HepG2 (cell line): ENCODE measurements around the gene LRRC27. TPM values are rescaled to one million over a fixed set of nuclear protein-coding genes. Genes with fewer than 3 reads are reported as not detected.

Experiments
- ATAC-seq: fragments of 200-7000 bp; cut with Tn5 transposase; 3 replicates; pipeline ENCODE4 v1.9.1; 2020; ENCODE audit warnings: mild to moderate bottlenecking, moderate library complexity
- BruUV-seq: library from RNA; stranded (reverse); fragments of 400-500 nt; replicated peaks from 2 replicates; lab custom pipeline; 2021; lab: Mats Ljungman, UMichigan
- CTCF ChIA-PET: fragments of 300-600 bp; formaldehyde crosslinking; extraction: SDS; loops from one replicate; lab custom pipeline; 2021; ENCODE audit warnings: low total read pairs, inconsistent platforms, low intra/inter-chr PET ratio; lab: Yijun Ruan, JAX
- POLR2A ChIA-PET: fragments of 350-600 bp; sonication (Branson Sonifier 250); formaldehyde crosslinking; loops from one replicate; lab custom pipeline; 2020; ENCODE audit warnings: antibody characterized with exemption, inconsistent platforms; lab: Yijun Ruan, JAX
- DNase-seq: peaks from one replicate; pipeline ENCODE4 v3.0.0-alpha.2; 2015; ENCODE audit warnings: low spot score
- FAIRE-seq: peaks from 3 replicates; lab custom pipeline; 2011; peaks lifted over from hg19 to GRCh38; lab: Jason Lieb, UNC
- H2AFZ ChIP-seq: one replicate; pipeline ENCODE4 v1.6.1; 2011; ENCODE audit warnings: low read length, inconsistent platforms
- H3K27ac ChIP-seq: fragments of 300-600 bp; 3 replicates; pipeline ENCODE4 v1.8.0; 2011; ENCODE audit warnings: mixed run types, mild to moderate bottlenecking, mixed read lengths, low read length, inconsistent platforms; ENCODE audit not compliant: insufficient read depth; ENCODE audit errors: extremely low read length
- H3K27me3 ChIP-seq, 2 experiments: fragments of 200-600 bp in 1 of 2; 2 replicates in 1 of 2; 3 replicates in 1 of 2; pipeline versions ENCODE4 v1.6.0 to v1.8.0; 2011; ENCODE audit warnings: low read length in 2 of 2, mild to moderate bottlenecking in 2 of 2, moderate library complexity in 2 of 2, inconsistent platforms in 1 of 2; ENCODE audit not compliant: insufficient read depth in 2 of 2, control insufficient read depth in 1 of 2
- H3K36me3 ChIP-seq, 2 experiments: fragments of 200-600 bp in 1 of 2; replicated peaks in 1 of 2; 2 replicates in 1 of 2; 3 replicates in 1 of 2; pipeline versions ENCODE4 v1.5.1 to v1.8.0; 2011; ENCODE audit warnings: low read length in 2 of 2, inconsistent platforms in 1 of 2; ENCODE audit not compliant: insufficient read depth in 2 of 2, control insufficient read depth in 1 of 2
- H3K4me1 ChIP-seq: 2 replicates; pipeline ENCODE4 v1.5.1; 2012; ENCODE audit warnings: low read length, inconsistent platforms; ENCODE audit not compliant: insufficient read depth
- H3K4me2 ChIP-seq: 2 replicates; pipeline ENCODE4 v1.6.0; 2011; ENCODE audit warnings: low read depth, low read length, inconsistent platforms
- H3K4me3 ChIP-seq, 3 experiments: fragments of 200-600 bp in 1 of 3; sonication (generic), shearing (Covaris generic) in 1 of 3; replicated peaks in 1 of 3; 2 replicates each; pipeline ENCODE4 v1.5.1; 2011 to 2016; ENCODE audit warnings: low read length in 3 of 3, inconsistent platforms in 2 of 3, low read depth in 2 of 3, mild to moderate bottlenecking in 2 of 3, control low read depth in 1 of 3, mixed read lengths in 1 of 3; ENCODE audit not compliant: insufficient read depth in 1 of 3
- H3K79me2 ChIP-seq: one replicate; pipeline ENCODE4 v1.6.1; 2011; ENCODE audit warnings: low read length, inconsistent platforms; ENCODE audit not compliant: insufficient read depth
- H3K9ac ChIP-seq: 2 replicates; pipeline ENCODE4 v1.6.0; 2011; ENCODE audit warnings: mild to moderate bottlenecking, low read depth, low read length, inconsistent platforms; ENCODE audit not compliant: insufficient read depth
- H3K9me3 ChIP-seq: 2 replicates; pipeline ENCODE4 v1.5.1; 2012; ENCODE audit warnings: mild to moderate bottlenecking, low read length
- H4K20me1 ChIP-seq: 2 replicates; pipeline ENCODE4 v1.6.0; 2011; ENCODE audit warnings: inconsistent platforms, mild to moderate bottlenecking, low read length, moderate library complexity; ENCODE audit not compliant: insufficient read depth
- ERF ChIP-seq: IDR thresholded peaks from 2 replicates; pipeline ENCODE4 v1.6.1; 2018; ENCODE audit warnings: missing biosample characterization, missing genetic modification reagents
- FOSL1 ChIP-seq: sonication (generic); formaldehyde crosslinking; IDR thresholded peaks from 2 replicates; pipeline ENCODE4 v1.9.0; 2021; ENCODE audit warnings: missing genetic modification reagents, borderline replicate concordance
- NCOR1 ChIP-seq: fragments of 200-600 bp; sonication (generic); IDR thresholded peaks from 2 replicates; pipeline ENCODE4 v1.7.0; 2017; ENCODE audit warnings: antibody characterized with exemption, low read length, borderline replicate concordance
- PHF21A ChIP-seq: sonication (generic); formaldehyde crosslinking; IDR thresholded peaks from 2 replicates; pipeline ENCODE4 v1.5.0; 2020; ENCODE audit warnings: mild to moderate bottlenecking, missing genetic modification reagents
- SMARCE1 ChIP-seq: fragments of 450-650 bp; IDR thresholded peaks from 2 replicates; pipeline ENCODE4 v1.6.1; 2017; ENCODE audit warnings: borderline replicate concordance
- SNRNP70 ChIP-seq: fragments of 200-400 bp; formaldehyde crosslinking; IDR thresholded peaks from 2 replicates; pipeline ENCODE4 v1.6.1; 2017; ENCODE audit warnings: mild to moderate bottlenecking, low read depth, low read length, moderate library complexity
- ZFP36 ChIP-seq: fragments of 150-350 bp; IDR thresholded peaks from 2 replicates; pipeline ENCODE4 v1.6.1; 2018; ENCODE audit warnings: borderline replicate concordance, low read length, low read depth; ENCODE audit not compliant: partially characterized antibody
- ZFY ChIP-seq: sonication (generic); formaldehyde crosslinking; IDR thresholded peaks from 2 replicates; pipeline ENCODE4 v1.4.0; 2020; ENCODE audit warnings: missing genetic modification reagents
- ZMYM3 ChIP-seq: sonication (generic); formaldehyde crosslinking; IDR thresholded peaks from 2 replicates; pipeline ENCODE4 v1.5.1; 2020; ENCODE audit warnings: mild to moderate bottlenecking, missing genetic modification reagents
- ZNF30 ChIP-seq: sonication (generic); formaldehyde crosslinking; IDR thresholded peaks from 2 replicates; pipeline ENCODE4 v1.5.0; 2020; ENCODE audit warnings: mild to moderate bottlenecking, missing genetic modification reagents
- ZNF33B ChIP-seq: sonication (generic); formaldehyde crosslinking; IDR thresholded peaks from 2 replicates; pipeline ENCODE4 v1.5.1; 2020; ENCODE audit warnings: mild to moderate bottlenecking, missing genetic modification reagents
- ZNF567 ChIP-seq: sonication (generic); formaldehyde crosslinking; IDR thresholded peaks from 2 replicates; pipeline ENCODE4 v1.8.1; 2023; ENCODE audit warnings: mild to moderate bottlenecking, missing genetic modification reagents, borderline replicate concordance
- ZNF614 ChIP-seq: IDR thresholded peaks from 2 replicates; pipeline ENCODE4 v1.6.1; 2018; ENCODE audit warnings: missing biosample characterization, missing genetic modification reagents, inconsistent platforms, borderline replicate concordance
- ZNF7 ChIP-seq: IDR thresholded peaks from 2 replicates; pipeline ENCODE4 v1.6.1; 2016; ENCODE audit warnings: missing biosample characterization, missing genetic modification reagents
- ZSCAN22 ChIP-seq: sonication (generic); formaldehyde crosslinking; IDR thresholded peaks from 2 replicates; pipeline ENCODE4 v1.4.0; 2020; ENCODE audit warnings: mild to moderate bottlenecking, missing genetic modification reagents
- ZSCAN31 ChIP-seq: sonication (generic); formaldehyde crosslinking; IDR thresholded peaks from 2 replicates; pipeline ENCODE4 v1.5.0; 2020; ENCODE audit warnings: low read depth, mild to moderate bottlenecking, missing genetic modification reagents
- WGBS: methylation state at CpG from one replicate; pipeline ENCODE4 v1.1.6; 2017; ENCODE audit warnings: low lambda C conversion rate; 5-methylcytosine and 5-hydroxymethylcytosine counted together
- in situ Hi-C: cut with HindIII; loops from 2 replicates; pipeline ENCODE4 v1.10.0; 2017; ENCODE audit warnings: low pct_unique_long_range_greater_than_20kb; ENCODE audit not compliant: extremely low pct_ligation_motif_present
- intact Hi-C: fragments of 100-400 bp; cut with micrococcal nuclease; formaldehyde crosslinking; loops from one replicate; pipeline ENCODE4 v1.10.0; 2022; ENCODE audit not compliant: unreplicated experiment
- polyA plus RNA-seq, 8 experiments: library from polyadenylated mRNA; depleted of rRNA in 3 of 8; stranded (reverse) in 7 of 8; unstranded in 1 of 8; fragments of >200 nt; fragmentation: Illumina TruSeq in 4 of 8; extraction: Trizol in 4 of 8; gene quantifications; 2 replicates each; pipeline versions ENCODE4 v1.2.1 to v1.2.3, GENCODE V29; 2011 to 2016; ENCODE audit warnings: low read depth in 4 of 8, missing spikeins in 1 of 8, mixed read lengths in 1 of 8; ENCODE audit not compliant: insufficient read depth in 1 of 8
- total RNA-seq, 5 experiments: library from RNA; depleted of rRNA; stranded (reverse); fragments of >200 nt; fragmentation: Illumina TruSeq; extraction: Trizol; gene quantifications; 2 replicates each; pipeline ENCODE4 v1.2.3, GENCODE V29; 2016; ENCODE audit warnings: low read depth in 1 of 5
- TF ChIP-seq, protein P1 (sequence below): sonication (generic); formaldehyde crosslinking; IDR thresholded peaks from 2 replicates; pipeline ENCODE4 v1.5.0; 2020; ENCODE audit warnings: missing genetic modification reagents
- TF ChIP-seq, protein P2 (sequence below): sonication (generic); formaldehyde crosslinking; IDR thresholded peaks from 2 replicates; pipeline ENCODE4 v1.4.0; 2020; ENCODE audit warnings: missing genetic modification reagents; ENCODE audit errors: not compliant biosample characterization

The LRRC27 gene
- total and polyA plus RNA-seq, 2 of the 13 experiments (the other 11 are each of a cell fraction or from before 2014, with no cell fraction given): 4.2 to 4.6 TPM

DNA sequence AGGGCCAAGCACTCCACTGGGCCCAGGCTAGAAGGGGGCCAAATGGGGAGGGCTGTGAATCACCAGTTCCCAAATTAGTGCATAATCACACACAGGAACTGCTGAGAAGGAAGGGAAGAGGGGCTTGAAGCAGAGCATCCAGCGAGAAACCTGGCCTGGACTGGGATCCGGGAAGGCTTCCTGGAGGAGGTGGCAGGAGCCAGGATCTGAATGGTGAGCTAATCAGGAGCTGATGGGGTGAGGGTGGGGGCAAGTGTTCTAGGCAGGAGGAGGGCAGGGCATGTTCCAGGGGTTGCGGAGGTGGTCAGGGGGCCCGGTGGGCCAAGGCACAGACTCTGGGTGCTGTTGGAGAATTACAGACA lies 77.7 kb downstream of the LRRC27 start:
- ChIA-PET POLR2A (no interaction called here), CTCF (no interaction called here)
- no peak for FAIRE-seq
- no peak overlapping the region for H3K4me2 ChIP-seq
- H3K4me3 ChIP-seq: no peak overlapping the region
- TF ChIP-seq ZFP36 (peak; percentile 79), ZMYM3 (CRISPR knock-in tag) (peak; percentile 37; the same call in 1 of the 2 replicates), ZSCAN31 (no peak)
- H3K27me3 ChIP-seq: no peaks in the 10 kb centered on the region; a peak in 1 of 5 replicates
- H3K79me2 ChIP-seq: no peaks in the 10 kb centered on the region
- intact Hi-C loops: no loop called here
- H3K27ac ChIP-seq: no peak overlapping the region
- no peak overlapping the region for H2AFZ ChIP-seq
- no peaks in the 10 kb centered on the region for H3K9me3 ChIP-seq
- no TSS peak for BruUV-seq
- peaks cover 46% of the 10 kb centered on the region for H3K4me1 ChIP-seq
- H3K36me3 ChIP-seq: no peaks in the 10 kb centered on the region
- no peaks in the 10 kb centered on the region for H4K20me1 ChIP-seq
- no peak for ATAC-seq
- in situ Hi-C loops: no loop called here
- WGBS: 95% methylated on average over 4 of the region's 4 CpGs
- DNase-seq: no peak
- no peak overlapping the region for H3K9ac ChIP-seq

GRCh38 chr10:132410056-132410778 lies 78.2 kb downstream of the LRRC27 start:
- Histone ChIP-seq H3K27ac (no peak overlapping the region), H3K79me2 (no peaks in the 10 kb centered on the region), H3K27me3 (no peaks in the 10 kb centered on the region; a peak in 1 of 5 replicates), H4K20me1 (no peaks in the 10 kb centered on the region), H3K4me2 (no peak overlapping the region), H3K4me1 (peaks cover 46% of the 10 kb centered on the region), H3K9ac (no peak overlapping the region), H3K9me3 (no peaks in the 10 kb centered on the region), H2AFZ (no peak overlapping the region), H3K36me3 (no peaks in the 10 kb centered on the region), H3K4me3 (no peak overlapping the region)
- in situ Hi-C loops: no loop called here
- POLR2A ChIA-PET: interaction anchor here (1.4 kb wide), 1 partner anchor 8 kb away, joined by 3 read pairs; no protein-coding TSS in a partner anchor
- TF ChIP-seq SNRNP70 (no peak), PHF21A (CRISPR knock-in tag) (no peak), ZNF567 (CRISPR knock-in tag) (no peak), ZNF614 (CRISPR knock-in tag) (no peak), ZNF7 (no peak), ZSCAN22 (no peak), NCOR1 (no peak), SMARCE1 (no peak), ZNF30 (CRISPR knock-in tag) (no peak), ZFY (no peak), ZNF33B (CRISPR knock-in tag) (no peak), ERF (CRISPR knock-in tag) (no peak), FOSL1 (CRISPR knock-in tag) (no peak)
- TF ChIP-seq, protein P1, sequence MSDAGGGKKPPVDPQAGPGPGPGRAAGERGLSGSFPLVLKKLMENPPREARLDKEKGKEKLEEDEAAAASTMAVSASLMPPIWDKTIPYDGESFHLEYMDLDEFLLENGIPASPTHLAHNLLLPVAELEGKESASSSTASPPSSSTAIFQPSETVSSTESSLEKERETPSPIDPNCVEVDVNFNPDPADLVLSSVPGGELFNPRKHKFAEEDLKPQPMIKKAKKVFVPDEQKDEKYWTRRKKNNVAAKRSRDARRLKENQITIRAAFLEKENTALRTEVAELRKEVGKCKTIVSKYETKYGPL: no peak
- TF ChIP-seq, protein P2, sequence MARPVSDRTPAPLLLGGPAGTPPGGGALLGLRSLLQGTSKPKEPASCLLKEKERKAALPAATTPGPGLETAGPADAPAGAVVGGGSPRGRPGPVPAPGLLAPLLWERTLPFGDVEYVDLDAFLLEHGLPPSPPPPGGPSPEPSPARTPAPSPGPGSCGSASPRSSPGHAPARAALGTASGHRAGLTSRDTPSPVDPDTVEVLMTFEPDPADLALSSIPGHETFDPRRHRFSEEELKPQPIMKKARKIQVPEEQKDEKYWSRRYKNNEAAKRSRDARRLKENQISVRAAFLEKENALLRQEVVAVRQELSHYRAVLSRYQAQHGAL (CRISPR knock-in tag): no peak
- no peak for ATAC-seq
- CTCF ChIA-PET: no interaction called here
- DNase-seq: no peak
- FAIRE-seq: no peak
- intact Hi-C loops: no loop called here
- BruUV-seq: no TSS peak
- 93% methylated on average over 18 of the region's 28 CpGs for WGBS
